Suprapubic skin (tissue), 3 donors: ENCODE measurements around the gene PCDHB13.
"Not testable (repeated sequence)": the region's sequence is repeated elsewhere in the genome, so short reads cannot be mapped to it uniquely, and the experiment has no call there.

Experiments
- EP300 ChIP-seq: sonication (generic); formaldehyde crosslinking; IDR thresholded peaks from one replicate; pipeline ENCODE4 v1.6.1; 2017; ENCODE audit warnings: antibody characterized with exemption
- TF ChIP-seq, protein P1 (sequence below), 2 donors: fragments of 200-600 bp in 1 of 2; fragments of 450-650 bp in 1 of 2; sonication (generic) in 1 of 2; IDR thresholded peaks; one replicate each; pipeline ENCODE4 v1.5.1; 2016 to 2019; ENCODE audit warnings: antibody characterized with exemption in 2 of 2, mild to moderate bottlenecking in 1 of 2, moderate library complexity in 1 of 2

DNA sequence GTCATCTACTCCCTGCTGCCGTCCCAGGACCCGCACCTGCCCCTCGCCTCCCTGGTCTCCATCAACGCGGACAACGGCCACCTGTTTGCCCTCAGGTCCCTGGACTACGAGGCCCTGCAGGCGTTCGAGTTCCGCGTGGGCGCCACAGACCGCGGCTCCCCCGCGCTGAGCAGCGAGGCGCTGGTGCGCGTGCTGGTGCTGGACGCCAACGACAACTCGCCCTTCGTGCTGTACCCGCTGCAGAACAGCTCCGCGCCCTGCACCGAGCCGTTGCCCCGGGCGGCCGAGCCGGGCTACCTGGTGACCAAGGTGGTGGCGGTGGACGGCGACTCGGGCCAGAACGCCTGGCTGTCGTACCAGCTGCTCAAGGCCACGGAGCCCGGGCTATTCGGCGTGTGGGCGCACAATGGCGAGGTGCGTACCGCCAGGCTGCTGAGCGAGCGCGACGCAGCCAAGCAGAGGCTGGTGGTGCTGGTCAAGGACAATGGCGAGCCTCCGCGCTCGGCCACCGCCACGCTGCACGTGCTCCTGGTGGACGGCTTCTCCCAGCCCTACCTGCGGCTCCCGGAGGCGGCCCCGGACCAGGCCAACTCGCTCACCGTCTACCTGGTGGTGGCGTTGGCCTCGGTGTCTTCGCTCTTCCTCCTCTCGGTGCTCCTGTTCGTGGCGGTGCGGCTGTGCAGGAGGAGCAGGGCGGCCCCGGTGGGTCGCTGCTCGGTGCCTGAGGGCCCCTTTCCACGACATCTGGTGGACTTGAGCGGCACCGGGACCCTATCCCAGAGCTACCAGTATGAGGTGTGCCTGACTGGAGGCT, 39.2 kb upstream of the PCDHB13 start:
- not testable (repeated sequence) for TF ChIP-seq EP300
- TF ChIP-seq, protein P1, sequence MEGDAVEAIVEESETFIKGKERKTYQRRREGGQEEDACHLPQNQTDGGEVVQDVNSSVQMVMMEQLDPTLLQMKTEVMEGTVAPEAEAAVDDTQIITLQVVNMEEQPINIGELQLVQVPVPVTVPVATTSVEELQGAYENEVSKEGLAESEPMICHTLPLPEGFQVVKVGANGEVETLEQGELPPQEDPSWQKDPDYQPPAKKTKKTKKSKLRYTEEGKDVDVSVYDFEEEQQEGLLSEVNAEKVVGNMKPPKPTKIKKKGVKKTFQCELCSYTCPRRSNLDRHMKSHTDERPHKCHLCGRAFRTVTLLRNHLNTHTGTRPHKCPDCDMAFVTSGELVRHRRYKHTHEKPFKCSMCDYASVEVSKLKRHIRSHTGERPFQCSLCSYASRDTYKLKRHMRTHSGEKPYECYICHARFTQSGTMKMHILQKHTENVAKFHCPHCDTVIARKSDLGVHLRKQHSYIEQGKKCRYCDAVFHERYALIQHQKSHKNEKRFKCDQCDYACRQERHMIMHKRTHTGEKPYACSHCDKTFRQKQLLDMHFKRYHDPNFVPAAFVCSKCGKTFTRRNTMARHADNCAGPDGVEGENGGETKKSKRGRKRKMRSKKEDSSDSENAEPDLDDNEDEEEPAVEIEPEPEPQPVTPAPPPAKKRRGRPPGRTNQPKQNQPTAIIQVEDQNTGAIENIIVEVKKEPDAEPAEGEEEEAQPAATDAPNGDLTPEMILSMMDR (IDR thresholded peaks at IDR 0.05) = not testable (repeated sequence)
